AG09319 (cell line): ENCODE data around the gene ADPRM.
A peak's percentile ranks its signal among the peaks of the same experiment; 100 is the strongest.
"Not testable (repeated sequence)": the region's sequence is repeated elsewhere in the genome, so short reads cannot be mapped to it uniquely, and the experiment has no call there.

ENCODE experiments used
- DNase-seq: peaks from one replicate; pipeline ENCODE4 v3.0.0-alpha.2; 2010; ENCODE audit warnings: low read depth; ENCODE audit errors: extremely low read depth
- CTCF ChIP-seq: IDR thresholded peaks from 2 replicates; pipeline ENCODE4 v1.5.1; 2011; ENCODE audit warnings: low read depth, mild to moderate bottlenecking, inconsistent platforms, low read length, moderate library complexity

Gene ADPRM

GRCh38 chr17:10726196-10726595, 28.8 kb downstream of the ADPRM start:
- no peak for DNase-seq
- TF ChIP-seq CTCF = no peak

- no peak for TF ChIP-seq CTCF
- DNase-seq = no peak
These were observed 29.8 kb downstream of the ADPRM start for GRCh38 chr17:10727192-10727591.

GRCh38 chr17:10728331-10728892, 31.0 kb downstream of the ADPRM start:
- TF ChIP-seq CTCF = no peak

GRCh38 chr17:10729334-10730193, 32.2 kb downstream of the ADPRM start, which contains the start of gene TMEM220:
Gene TMEM220, minus strand, starts transcription at chr17:10730023. Its CDS starts 172 bp downstream, at chr17:10729851.
- no peak for TF ChIP-seq CTCF
- peak; percentile 37 for DNase-seq

More at GRCh38 chr17:10728331-10728892, 31.0 kb downstream of the ADPRM start:
- no peak for DNase-seq

GRCh38 chr17:10730247-10730646, 32.9 kb downstream of the ADPRM start:
- not testable (repeated sequence) for DNase-seq

- no peak for DNase-seq
These were observed 34.0 kb downstream of the ADPRM start for GRCh38 chr17:10731408-10731879.

GRCh38 chr17:10732121-10732520, 34.7 kb downstream of the ADPRM start:
- DNase-seq = not testable (repeated sequence)

More at GRCh38 chr17:10731408-10731879, 34.0 kb downstream of the ADPRM start:
- no peak for TF ChIP-seq CTCF

GRCh38 chr17:10733666-10734065, 36.3 kb downstream of the ADPRM start:
- TF ChIP-seq CTCF = no peak
- no peak for DNase-seq
